Uterus (tissue), 4 donors: ENCODE results near the gene SNX27. TPM values are rescaled to one million over a fixed set of nuclear protein-coding genes. Genes with fewer than 3 reads are reported as not detected.

ENCODE experiments used
- DNase-seq, 2 donors: peaks; one replicate each; pipeline ENCODE4 v3.0.0-alpha.2; 2019 to 2020
- H3K27ac ChIP-seq, 2 donors: fragments of 200-600 bp; sonication (generic); 1 replicate in 1 of 2; 2 replicates in 1 of 2; pipeline ENCODE4 v1.5.1; 2016 to 2018
- H3K27me3 ChIP-seq, 2 donors: fragments of 200-600 bp; sonication (generic); one replicate each; pipeline ENCODE4 v1.5.1; 2018 to 2019; ENCODE audit warnings: control low read depth in 1 of 2
- H3K36me3 ChIP-seq, 2 donors: fragments of 200-600 bp; sonication (generic); one replicate each; pipeline ENCODE4 v1.5.1; 2019; ENCODE audit warnings: control low read depth in 1 of 2
- H3K4me1 ChIP-seq, 2 donors: fragments of 200-600 bp; sonication (generic); one replicate each; pipeline ENCODE4 v1.5.1; 2018 to 2019; ENCODE audit warnings: control low read depth in 1 of 2
- H3K4me3 ChIP-seq, 2 donors: fragments of 200-600 bp; sonication (generic); 1 replicate in 1 of 2; 2 replicates in 1 of 2; pipeline ENCODE4 v1.5.1; 2018 to 2019; ENCODE audit warnings: mild to moderate bottlenecking in 1 of 2
- H3K9me3 ChIP-seq, 2 donors: fragments of 200-600 bp; sonication (generic); one replicate each; pipeline ENCODE4 v1.5.1; 2019; ENCODE audit warnings: control low read depth in 1 of 2
- POLR2A ChIP-seq, 2 donors: fragments of 450-650 bp; IDR thresholded peaks; one replicate each; pipeline ENCODE4 v1.6.1; 2016; ENCODE audit warnings: antibody characterized with exemption in 2 of 2, mild to moderate bottlenecking in 1 of 2, moderate library complexity in 1 of 2
- intact Hi-C: fragments of 100-400 bp; cut with DNase I; formaldehyde crosslinking; loops from one replicate; pipeline ENCODE4 v1.15.1; 2023; ENCODE audit warnings: low total_unique reads
- total RNA-seq, 4 donors: library from RNA; depleted of rRNA in 3 of 4; stranded (reverse); fragments of >200 nt in 3 of 4; gene quantifications; one replicate each; pipeline versions ENCODE4 v1.1.0 to v1.2.4, GENCODE V29; 2014 to 2023
- TF ChIP-seq, protein P1 (sequence below), 4 experiments: fragments of 200-600 bp in 2 of 4; fragments of 450-650 bp in 2 of 4; sonication (generic) in 2 of 4; IDR thresholded peaks; one replicate each; pipeline ENCODE4 v1.5.1; 2016 to 2019; ENCODE audit warnings: antibody characterized with exemption in 4 of 4, mild to moderate bottlenecking in 2 of 4, moderate library complexity in 1 of 4
- donor health status: DM: yes; HTN: yes; CAD: no.

SNX27 gene
- total RNA-seq, 4 donors from 2014 or later, result 22.3 to 52.7 (median 42.4) TPM

DNA sequence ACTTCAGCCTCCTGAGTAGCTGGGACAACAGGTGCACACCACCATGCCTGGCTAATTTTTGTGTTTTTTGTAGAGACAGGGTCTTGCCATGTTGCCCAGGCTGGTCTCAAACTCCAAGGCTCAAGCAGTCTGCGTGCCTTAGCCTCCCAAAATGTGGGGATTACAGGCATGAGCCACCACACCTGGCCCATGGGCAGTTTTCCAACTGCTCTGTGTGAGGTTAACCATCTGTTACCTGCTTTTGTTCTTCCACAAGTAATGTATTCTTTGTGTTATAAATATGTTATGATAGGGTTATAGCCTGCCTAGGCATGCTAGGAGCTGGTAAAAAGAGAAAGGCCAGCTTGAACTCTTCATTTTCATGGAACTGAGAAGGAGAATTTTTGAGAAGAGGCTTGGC, 41.0 kb upstream of the SNX27 start:
- Histone ChIP-seq H3K27ac (no peak overlapping the region), H3K9me3 (no peaks in the 10 kb centered on the region), H3K4me3 (no peak overlapping the region), H3K36me3 (no peaks in the 10 kb centered on the region), H3K27me3 (no peaks in the 10 kb centered on the region), H3K4me1 (no peaks in the 10 kb centered on the region)
- intact Hi-C loops, result no loop called here
- no peak for DNase-seq
- no peak for TF ChIP-seq POLR2A (IDR thresholded peaks at IDR 0.05)
- TF ChIP-seq, protein P1, sequence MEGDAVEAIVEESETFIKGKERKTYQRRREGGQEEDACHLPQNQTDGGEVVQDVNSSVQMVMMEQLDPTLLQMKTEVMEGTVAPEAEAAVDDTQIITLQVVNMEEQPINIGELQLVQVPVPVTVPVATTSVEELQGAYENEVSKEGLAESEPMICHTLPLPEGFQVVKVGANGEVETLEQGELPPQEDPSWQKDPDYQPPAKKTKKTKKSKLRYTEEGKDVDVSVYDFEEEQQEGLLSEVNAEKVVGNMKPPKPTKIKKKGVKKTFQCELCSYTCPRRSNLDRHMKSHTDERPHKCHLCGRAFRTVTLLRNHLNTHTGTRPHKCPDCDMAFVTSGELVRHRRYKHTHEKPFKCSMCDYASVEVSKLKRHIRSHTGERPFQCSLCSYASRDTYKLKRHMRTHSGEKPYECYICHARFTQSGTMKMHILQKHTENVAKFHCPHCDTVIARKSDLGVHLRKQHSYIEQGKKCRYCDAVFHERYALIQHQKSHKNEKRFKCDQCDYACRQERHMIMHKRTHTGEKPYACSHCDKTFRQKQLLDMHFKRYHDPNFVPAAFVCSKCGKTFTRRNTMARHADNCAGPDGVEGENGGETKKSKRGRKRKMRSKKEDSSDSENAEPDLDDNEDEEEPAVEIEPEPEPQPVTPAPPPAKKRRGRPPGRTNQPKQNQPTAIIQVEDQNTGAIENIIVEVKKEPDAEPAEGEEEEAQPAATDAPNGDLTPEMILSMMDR (IDR thresholded peaks at IDR 0.05), result no peak

DNA sequence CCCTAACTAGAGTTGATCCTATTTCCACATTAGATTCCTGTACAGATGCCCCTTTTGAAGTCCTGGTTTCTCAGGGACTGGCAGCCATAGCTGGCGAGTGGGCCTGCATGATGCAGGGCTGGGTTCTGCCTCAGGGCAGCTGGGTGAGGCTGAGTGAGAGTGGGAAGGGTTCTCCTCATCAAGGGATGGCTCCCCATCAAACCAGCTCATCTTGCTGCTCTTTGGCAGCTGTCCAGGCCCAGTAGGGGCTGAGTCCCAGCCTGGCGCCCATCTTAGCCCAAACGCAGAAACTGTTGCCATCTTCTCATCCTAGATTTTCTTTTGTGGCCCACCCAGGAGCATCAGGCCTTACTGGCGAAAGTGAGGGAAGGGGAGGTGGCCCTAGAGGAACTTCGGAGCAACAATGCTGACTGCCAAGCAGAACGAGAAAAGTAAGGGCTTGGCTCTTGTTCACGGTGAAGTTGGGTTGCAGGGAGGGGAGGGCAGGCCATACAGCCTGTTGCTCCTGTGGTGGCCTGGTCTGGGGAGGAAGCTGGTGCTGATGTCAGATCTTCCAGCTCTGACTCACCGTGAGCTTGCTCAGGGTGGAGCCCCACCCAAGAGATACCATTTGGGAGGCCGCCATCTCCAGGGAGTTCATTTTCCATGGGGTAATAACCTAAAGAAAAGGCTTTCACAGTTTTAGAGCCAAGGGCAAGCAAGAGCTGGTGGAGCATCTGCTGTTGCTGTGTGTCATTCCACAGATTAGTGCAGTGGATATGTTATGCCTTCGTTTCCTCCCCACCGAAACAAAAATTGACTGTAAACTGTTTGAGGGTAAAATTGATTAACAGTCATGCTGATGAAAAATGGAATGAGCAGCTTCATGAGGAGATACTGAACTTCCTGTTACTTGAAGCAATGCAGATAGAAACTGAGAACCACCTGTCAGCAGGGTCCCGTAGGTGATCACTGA, 37.0 kb upstream of the SNX27 start:
- Histone ChIP-seq H3K9me3 (no peaks in the 10 kb centered on the region), H3K27ac (no peak overlapping the region), H3K4me1 (no peaks in the 10 kb centered on the region), H3K27me3 (no peaks in the 10 kb centered on the region), H3K4me3 (no peak overlapping the region), H3K36me3 (no peaks in the 10 kb centered on the region)
- DNase-seq, result no peak
- intact Hi-C loops, result no loop called here
- no peak for TF ChIP-seq POLR2A (IDR thresholded peaks at IDR 0.05)
- TF ChIP-seq, protein P1 (IDR thresholded peaks at IDR 0.05), result no peak

DNA sequence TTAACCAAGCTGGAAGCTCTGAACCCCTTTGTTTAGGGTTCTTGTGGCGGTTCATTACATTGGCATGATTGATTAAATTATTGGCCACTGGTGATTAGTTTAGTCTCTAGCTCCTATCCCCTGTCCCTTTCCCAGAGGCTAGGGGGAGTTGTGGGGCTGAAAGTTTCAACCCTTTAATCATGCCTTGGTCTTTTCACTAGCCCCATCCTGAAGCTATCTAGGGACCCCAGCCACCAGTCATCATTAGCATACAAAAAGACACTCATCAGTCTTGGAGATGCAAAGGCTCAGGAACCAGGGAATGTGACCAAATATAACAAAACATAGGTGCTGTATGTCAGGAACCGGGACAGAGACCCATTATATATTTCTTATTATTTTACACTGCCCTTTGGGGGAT, 34.7 kb upstream of the SNX27 start:
- H3K4me3 ChIP-seq, result no peak overlapping the region
- H3K27me3 ChIP-seq, result no peaks in the 10 kb centered on the region
- DNase-seq, result no peak
- intact Hi-C loops, result no loop called here
- no peak for TF ChIP-seq POLR2A (IDR thresholded peaks at IDR 0.05)
- TF ChIP-seq, protein P1 (IDR thresholded peaks at IDR 0.05), result no peak
- no peaks in the 10 kb centered on the region for H3K4me1 ChIP-seq
- H3K27ac ChIP-seq, result no peak overlapping the region
- H3K9me3 ChIP-seq, result no peaks in the 10 kb centered on the region
- H3K36me3 ChIP-seq, result no peaks in the 10 kb centered on the region

DNA sequence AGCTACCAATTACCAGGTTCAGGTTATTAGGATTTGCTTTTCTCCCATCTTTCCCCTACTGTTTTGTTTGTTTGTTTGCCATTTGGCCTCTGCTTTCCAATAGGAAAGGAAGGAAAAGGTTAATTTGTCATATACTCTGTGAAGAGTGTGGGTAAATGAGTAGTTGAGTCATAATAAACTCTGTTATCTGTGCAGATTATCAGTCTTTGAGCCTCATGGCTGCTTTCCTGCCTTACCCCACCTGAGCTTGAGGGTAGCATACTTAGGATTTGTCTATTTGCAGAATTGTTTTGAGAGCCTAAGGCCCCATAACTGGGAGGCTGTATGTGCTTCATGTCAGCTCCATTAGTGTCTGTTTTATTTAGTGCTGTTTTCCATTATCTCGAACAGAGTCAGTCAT, 32.9 kb upstream of the SNX27 start:
- DNase-seq, result no peak
- intact Hi-C loops, result no loop called here
- H3K9me3 ChIP-seq, result no peaks in the 10 kb centered on the region
- H3K27ac ChIP-seq, result no peak overlapping the region
- H3K27me3 ChIP-seq, result no peaks in the 10 kb centered on the region
- H3K36me3 ChIP-seq, result no peaks in the 10 kb centered on the region
- no peak for TF ChIP-seq POLR2A (IDR thresholded peaks at IDR 0.05)
- TF ChIP-seq, protein P1 (IDR thresholded peaks at IDR 0.05), result no peak
- H3K4me3 ChIP-seq, result no peak overlapping the region
- H3K4me1 ChIP-seq, result no peaks in the 10 kb centered on the region

DNA sequence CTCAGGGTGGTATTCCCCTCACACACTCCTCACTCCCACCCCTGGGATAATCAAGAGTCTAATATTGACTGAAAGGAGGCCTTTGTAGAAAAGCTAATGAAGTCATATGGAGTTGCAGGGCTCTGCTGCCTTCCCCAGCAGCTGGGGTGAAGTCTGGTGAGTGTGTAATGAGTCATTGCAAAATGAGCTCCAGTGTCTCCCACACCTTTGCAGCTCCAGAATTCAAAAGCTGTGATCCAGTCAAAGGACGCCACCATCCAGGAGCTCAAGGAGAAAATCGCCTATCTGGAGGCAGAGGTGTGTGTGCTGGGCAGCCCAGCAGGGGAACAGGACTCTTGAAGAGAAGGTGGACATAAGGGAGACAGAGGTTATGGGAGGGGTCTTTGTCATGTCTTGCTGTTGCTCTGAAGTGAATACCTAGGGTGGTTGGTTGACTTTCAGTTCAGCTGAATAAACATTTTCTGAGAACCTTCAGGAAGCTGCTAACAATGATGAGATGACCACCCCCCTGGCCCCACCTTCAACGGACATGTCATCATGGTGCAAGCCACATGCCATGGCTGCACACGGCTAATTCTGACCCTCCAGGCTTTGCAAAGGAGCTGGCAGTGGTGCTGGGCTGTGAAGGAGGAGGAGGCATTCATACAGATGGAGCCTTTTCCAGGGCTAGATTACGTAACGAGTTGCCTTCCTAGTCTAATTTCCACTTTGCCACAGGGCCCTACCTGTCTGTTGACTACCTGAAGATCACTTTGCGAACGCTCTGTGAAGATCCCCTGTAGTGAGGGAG, 32.2 kb upstream of the SNX27 start:
- TF ChIP-seq, protein P1 (IDR thresholded peaks at IDR 0.05), result no peak
- TF ChIP-seq POLR2A (IDR thresholded peaks at IDR 0.05), result no peak
- no peaks in the 10 kb centered on the region for H3K27me3 ChIP-seq
- H3K27ac ChIP-seq, result no peak overlapping the region
- no peaks in the 10 kb centered on the region for H3K4me1 ChIP-seq
- intact Hi-C loops, result no loop called here
- DNase-seq, result no peak
- no peak overlapping the region for H3K4me3 ChIP-seq
- no peaks in the 10 kb centered on the region for H3K36me3 ChIP-seq
- no peaks in the 10 kb centered on the region for H3K9me3 ChIP-seq
